Mesenchymal stem cell (in vitro differentiated cells and primary cell): Measurements from ENCODE around the gene ATF6.

ENCODE experiments used
- DNase-seq: peaks from one replicate; pipeline ENCODE4 v3.0.0-alpha.2; 2013
- H2AFZ ChIP-seq: one replicate; pipeline ENCODE4 v1.6.1; 2013; ENCODE audit warnings: low read depth, mild to moderate bottlenecking, control low read depth, inconsistent platforms, low read length, moderate library complexity
- H2AK5ac ChIP-seq: 2 replicates; pipeline ENCODE4 v1.6.1; 2013; ENCODE audit warnings: low read length, moderate library complexity, mild to moderate bottlenecking, inconsistent platforms; ENCODE audit not compliant: severe bottlenecking
- H2BK120ac ChIP-seq: one replicate; pipeline ENCODE4 v1.6.1; 2013; ENCODE audit warnings: low read depth, mild to moderate bottlenecking, inconsistent platforms, low read length, moderate library complexity
- H2BK12ac ChIP-seq, 2 experiments: one replicate each; pipeline ENCODE4 v1.6.1; 2013; ENCODE audit warnings: inconsistent platforms in 2 of 2, low read length in 2 of 2, mild to moderate bottlenecking in 2 of 2, moderate library complexity in 2 of 2, control low read depth in 1 of 2
- H2BK15ac ChIP-seq: one replicate; pipeline ENCODE4 v1.6.1; 2013; ENCODE audit warnings: mild to moderate bottlenecking, low read depth, inconsistent platforms; ENCODE audit not compliant: poor library complexity, severe bottlenecking
- H2BK5ac ChIP-seq: 2 replicates; pipeline ENCODE4 v1.6.1; 2013; ENCODE audit warnings: low read depth, mild to moderate bottlenecking, low read length, control low read depth, inconsistent platforms; ENCODE audit not compliant: poor library complexity, severe bottlenecking
- H3K14ac ChIP-seq, 2 experiments: one replicate each; pipeline ENCODE4 v1.6.1; 2013; ENCODE audit warnings: inconsistent platforms in 2 of 2, low read length in 2 of 2, control low read depth in 1 of 2, mild to moderate bottlenecking in 1 of 2, moderate library complexity in 1 of 2
- H3K18ac ChIP-seq, 2 experiments: one replicate each; pipeline ENCODE4 v1.6.1; 2013; ENCODE audit warnings: inconsistent platforms in 2 of 2, low read length in 2 of 2, control low read depth in 1 of 2, low read depth in 1 of 2, mild to moderate bottlenecking in 1 of 2
- H3K23ac ChIP-seq, 2 experiments: one replicate each; pipeline ENCODE4 v1.6.1; 2013; ENCODE audit warnings: inconsistent platforms in 2 of 2, low read length in 2 of 2, mild to moderate bottlenecking in 2 of 2, moderate library complexity in 2 of 2, control low read depth in 1 of 2
- H3K27ac ChIP-seq: 2 replicates; pipeline ENCODE4 v1.5.1; 2013; ENCODE audit warnings: mild to moderate bottlenecking, moderate library complexity, low read length, control low read depth, inconsistent platforms; ENCODE audit not compliant: poor library complexity, severe bottlenecking
- H3K27me3 ChIP-seq, 2 experiments: 2 replicates each; pipeline versions ENCODE4 v1.6.1 to v1.7.0; 2013; ENCODE audit warnings: low read length in 2 of 2, mild to moderate bottlenecking in 2 of 2, moderate library complexity in 2 of 2, control low read depth in 1 of 2, inconsistent platforms in 1 of 2; ENCODE audit not compliant: control insufficient read depth in 1 of 2, insufficient read depth in 1 of 2
- H3K36me3 ChIP-seq, 2 experiments: 2 replicates each; pipeline versions ENCODE4 v1.6.1 to v1.7.0; 2013; ENCODE audit warnings: low read length in 2 of 2, control low read depth in 1 of 2, inconsistent platforms in 1 of 2, low read depth in 1 of 2, mild to moderate bottlenecking in 1 of 2; ENCODE audit not compliant: insufficient read depth in 2 of 2, control insufficient read depth in 1 of 2
- H3K4ac ChIP-seq, 2 experiments: one replicate each; pipeline ENCODE4 v1.6.1; 2013; ENCODE audit warnings: inconsistent platforms in 2 of 2, low read length in 2 of 2, mild to moderate bottlenecking in 2 of 2, moderate library complexity in 2 of 2, control low read depth in 1 of 2, low read depth in 1 of 2
- H3K4me1 ChIP-seq: 2 replicates; pipeline ENCODE4 v1.6.1; 2013; ENCODE audit warnings: low read depth, low read length, control low read depth; ENCODE audit not compliant: control insufficient read depth, insufficient read depth
- H3K4me2 ChIP-seq: 2 replicates; pipeline ENCODE4 v1.6.1; 2013; ENCODE audit warnings: low read length, mild to moderate bottlenecking, inconsistent platforms; ENCODE audit not compliant: poor library complexity, severe bottlenecking
- H3K4me3 ChIP-seq, 2 experiments: 2 replicates each; pipeline versions ENCODE4 v1.5.1 to v1.7.0; 2013; ENCODE audit warnings: low read length in 2 of 2, mild to moderate bottlenecking in 2 of 2, control low read depth in 1 of 2, low read depth in 1 of 2; ENCODE audit not compliant: insufficient read depth in 1 of 2
- H3K79me1 ChIP-seq: replicated peaks from 2 replicates; pipeline ENCODE4 v1.6.1; 2013; ENCODE audit warnings: mild to moderate bottlenecking, control low read depth, low read length, inconsistent platforms; ENCODE audit not compliant: poor library complexity, severe bottlenecking
- H3K9ac ChIP-seq: 2 replicates; pipeline ENCODE4 v1.7.0; 2013; ENCODE audit warnings: mild to moderate bottlenecking, low read length, moderate library complexity
- H3K9me3 ChIP-seq: 2 replicates; pipeline ENCODE4 v1.7.0; 2013; ENCODE audit warnings: mild to moderate bottlenecking, low read length; ENCODE audit not compliant: control insufficient read depth
- H4K8ac ChIP-seq: one replicate; pipeline ENCODE4 v1.6.1; 2013; ENCODE audit warnings: inconsistent platforms, mild to moderate bottlenecking, low read length, moderate library complexity
- H4K91ac ChIP-seq: one replicate; pipeline ENCODE4 v1.6.1; 2013; ENCODE audit warnings: mild to moderate bottlenecking, low read length, inconsistent platforms
- WGBS: methylation state at CpG from one replicate; pipeline ENCODE4 v1.1.7; 2013; ENCODE audit warnings: mixed read lengths; 5-methylcytosine and 5-hydroxymethylcytosine counted together

Gene ATF6

DNA sequence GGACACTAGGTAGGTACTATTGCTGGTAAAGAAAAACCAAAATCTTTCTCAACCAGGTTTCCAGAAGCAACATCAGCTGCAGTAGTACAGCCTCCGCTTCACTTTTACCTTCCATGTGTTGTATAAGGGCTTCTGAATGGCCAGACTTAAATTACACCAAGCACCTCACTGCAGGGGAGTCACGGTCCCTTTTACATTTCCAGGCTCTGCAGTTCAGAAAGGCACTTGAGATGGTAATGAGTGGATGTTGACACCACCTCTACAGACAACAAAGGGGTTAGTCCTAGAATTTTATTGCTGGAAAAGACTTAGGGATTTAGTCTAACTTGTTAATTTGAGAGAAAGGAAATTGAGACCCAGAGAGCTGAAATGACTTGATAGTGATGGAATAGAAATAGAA, 28.5 kb upstream of the ATF6 start:
- Histone ChIP-seq H3K27ac (no peak overlapping the region), H2BK120ac (no peak overlapping the region), H3K4ac (no peak overlapping the region), H3K4me2 (no peak overlapping the region), H3K36me3 (no peaks in the 10 kb centered on the region), H3K9ac (no peak overlapping the region), H2BK15ac (no peak overlapping the region), H3K9me3 (no peaks in the 10 kb centered on the region), H3K27me3 (peaks cover 0 to 31% of the 10 kb centered on the region in 2 experiments), H2AK5ac (no peak overlapping the region), H3K23ac (no peak overlapping the region), H3K79me1 (no peaks in the 10 kb centered on the region), H2AFZ (no peak overlapping the region), H2BK12ac (no peak overlapping the region), H3K4me1 (no peaks in the 10 kb centered on the region), H2BK5ac (no peak overlapping the region), H4K91ac (no peak overlapping the region), H3K14ac (no peak overlapping the region), H3K18ac (no peak overlapping the region), H4K8ac (no peak overlapping the region), H3K4me3 (no peak overlapping the region)
- DNase-seq: no peak
- WGBS: 0% methylated on average over 1 of the region's 2 CpGs

DNA sequence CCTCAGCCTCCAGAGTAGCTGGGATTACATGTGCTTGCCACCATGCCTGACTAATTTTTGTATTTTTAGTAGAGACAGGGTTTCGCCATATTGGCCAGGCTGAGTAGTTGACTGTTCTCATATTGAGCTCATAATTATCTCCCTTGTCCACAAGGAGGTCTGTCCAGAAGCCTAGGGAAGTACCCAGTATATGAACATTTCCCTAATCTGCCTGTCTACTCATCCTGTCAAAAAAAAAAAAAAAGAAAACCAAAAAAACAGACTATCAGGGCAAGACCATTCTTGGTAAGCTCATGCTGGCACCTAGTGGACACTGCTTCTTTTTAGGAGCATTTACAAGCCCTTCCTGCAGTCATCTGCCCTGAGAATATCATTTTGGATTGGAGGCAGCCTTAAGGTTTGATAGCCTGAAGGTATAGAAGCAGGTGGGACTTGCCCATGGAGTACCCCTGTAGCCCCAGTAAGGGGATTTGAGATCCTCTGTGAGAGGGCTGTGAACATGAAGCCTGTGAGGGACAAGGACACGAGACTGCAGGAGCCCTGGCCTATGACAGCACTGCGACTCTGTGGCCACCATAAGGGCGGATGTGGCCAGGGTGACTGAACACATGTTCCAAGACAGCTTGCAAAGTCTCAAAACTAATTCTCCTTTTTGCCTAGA, 27.4 kb upstream of the ATF6 start:
- H4K91ac ChIP-seq: no peak overlapping the region
- H3K27me3 ChIP-seq: peaks cover 0 to 31% of the 10 kb centered on the region in 2 experiments
- H2AK5ac ChIP-seq: no peak overlapping the region
- H3K4ac ChIP-seq: no peak overlapping the region
- H2BK15ac ChIP-seq: no peak overlapping the region
- peak overlapping the region in 1 of 2 experiments; percentile 21 for H2BK12ac ChIP-seq
- H3K79me1 ChIP-seq: no peaks in the 10 kb centered on the region
- H3K27ac ChIP-seq: no peak overlapping the region
- no peak overlapping the region for H2AFZ ChIP-seq
- H3K9ac ChIP-seq: no peak overlapping the region
- no peak overlapping the region for H3K23ac ChIP-seq
- H3K14ac ChIP-seq: no peak overlapping the region
- H3K4me1 ChIP-seq: no peaks in the 10 kb centered on the region
- H4K8ac ChIP-seq: no peak overlapping the region
- H3K9me3 ChIP-seq: no peaks in the 10 kb centered on the region
- no peak overlapping the region for H2BK120ac ChIP-seq
- no peaks in the 10 kb centered on the region for H3K36me3 ChIP-seq
- WGBS: 94% methylated on average over 4 of the region's 4 CpGs
- H3K18ac ChIP-seq: no peak overlapping the region
- DNase-seq: peak; percentile 84
- H2BK5ac ChIP-seq: no peak overlapping the region
- H3K4me3 ChIP-seq: no peak overlapping the region
- no peak overlapping the region for H3K4me2 ChIP-seq

DNA sequence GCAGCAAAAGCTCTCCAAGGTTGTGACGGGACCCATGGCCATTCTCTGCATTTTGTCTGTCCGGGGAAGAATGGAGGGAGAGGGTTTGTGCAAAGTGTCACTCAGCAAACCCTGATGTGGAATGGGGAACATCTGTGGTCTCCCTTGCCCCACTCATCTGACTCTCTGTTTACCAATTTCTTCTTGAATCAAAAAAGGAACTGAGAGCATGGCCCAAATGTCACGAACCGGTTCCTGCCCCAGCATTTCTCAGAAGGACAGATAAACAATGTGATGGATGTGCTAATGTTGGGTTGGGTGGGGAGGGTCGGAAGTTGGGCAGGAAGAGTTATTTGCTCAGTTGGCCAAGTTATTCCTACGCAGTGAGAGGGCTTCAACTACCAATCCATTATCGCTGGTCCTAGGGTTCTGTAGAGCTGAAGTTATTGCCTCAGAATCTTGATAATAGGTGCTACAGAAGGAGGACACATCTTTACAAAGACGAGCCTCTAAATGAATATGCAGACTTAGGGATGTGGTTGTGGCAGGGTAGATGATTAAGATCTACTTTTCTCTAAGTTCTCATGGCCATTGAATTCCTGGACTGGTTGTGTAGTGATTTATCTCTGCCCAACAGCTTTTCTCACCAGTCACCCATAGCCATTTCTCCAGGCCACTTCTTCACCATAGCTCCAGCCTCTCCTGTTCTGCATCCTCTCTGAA, 26.1 kb upstream of the ATF6 start:
- no peak overlapping the region for H3K14ac ChIP-seq
- no peak overlapping the region for H3K27ac ChIP-seq
- no peak overlapping the region for H4K91ac ChIP-seq
- H3K9ac ChIP-seq: no peak overlapping the region
- H3K4me1 ChIP-seq: no peaks in the 10 kb centered on the region
- peaks cover 0 to 31% of the 10 kb centered on the region in 2 experiments for H3K27me3 ChIP-seq
- no peak overlapping the region for H2BK5ac ChIP-seq
- H2BK15ac ChIP-seq: no peak overlapping the region
- H4K8ac ChIP-seq: no peak overlapping the region
- H2BK120ac ChIP-seq: no peak overlapping the region
- H3K4me2 ChIP-seq: no peak overlapping the region
- no peaks in the 10 kb centered on the region for H3K79me1 ChIP-seq
- H3K23ac ChIP-seq: no peak overlapping the region
- H2AFZ ChIP-seq: no peak overlapping the region
- no peak overlapping the region for H3K18ac ChIP-seq
- H2AK5ac ChIP-seq: no peak overlapping the region
- WGBS: 66% methylated on average over 8 of the region's 8 CpGs
- H3K4me3 ChIP-seq: no peak overlapping the region
- H3K36me3 ChIP-seq: no peaks in the 10 kb centered on the region
- H2BK12ac ChIP-seq: no peak overlapping the region
- no peaks in the 10 kb centered on the region for H3K9me3 ChIP-seq
- H3K4ac ChIP-seq: no peak overlapping the region
- no peak for DNase-seq

DNA sequence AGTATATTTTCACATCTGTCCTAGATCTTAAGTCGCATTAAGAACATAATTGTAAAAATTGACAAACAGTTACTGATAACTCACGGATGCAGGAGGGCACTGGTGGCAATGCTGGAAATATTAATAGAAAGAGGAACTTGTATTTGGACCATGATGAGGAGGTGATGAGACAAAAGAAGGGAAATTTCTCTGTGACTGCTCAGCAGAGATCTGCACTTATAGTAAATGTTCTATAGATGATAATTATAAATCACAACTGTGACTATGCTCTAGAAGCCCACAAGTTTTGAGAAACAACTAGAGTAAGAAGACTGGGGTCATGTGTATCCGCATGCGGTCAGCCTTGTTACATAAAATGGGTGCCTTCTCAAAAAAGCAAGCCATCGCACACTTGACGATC, 25.2 kb upstream of the ATF6 start:
- DNase-seq: no peak
- Histone ChIP-seq H2AFZ (no peak overlapping the region), H3K23ac (no peak overlapping the region), H3K79me1 (no peaks in the 10 kb centered on the region), H4K8ac (no peak overlapping the region), H3K9ac (no peak overlapping the region), H3K4me2 (no peak overlapping the region), H3K36me3 (no peaks in the 10 kb centered on the region), H4K91ac (no peak overlapping the region), H2BK5ac (no peak overlapping the region), H3K4me1 (no peaks in the 10 kb centered on the region), H3K14ac (no peak overlapping the region), H2BK15ac (no peak overlapping the region), H3K4me3 (no peak overlapping the region), H2BK120ac (no peak overlapping the region), H2BK12ac (no peak overlapping the region), H3K27me3 (peaks cover 0 to 24% of the 10 kb centered on the region in 2 experiments), H2AK5ac (no peak overlapping the region), H3K27ac (no peak overlapping the region), H3K4ac (no peak overlapping the region), H3K9me3 (no peaks in the 10 kb centered on the region), H3K18ac (no peak overlapping the region)
- 88% methylated on average over 4 of the region's 6 CpGs for WGBS
